Measurements from ENCODE around the gene LRRTM3. TPM values are rescaled to one million over a fixed set of nuclear protein-coding genes. Genes with fewer than 3 reads are reported as not detected.

LRRTM3 gene
- total RNA-seq, 2 experiments from 2014 or later, result not detected

- no peak overlapping the region for H3K4me3 Mint-ChIP-seq
- H3K36me3 Mint-ChIP-seq (ENCODE audit: low read depth), result no peaks in the 10 kb centered on the region
- H3K27me3 Mint-ChIP-seq, result no peaks in the 10 kb centered on the region
- H3K9me3 Mint-ChIP-seq, result no peaks in the 10 kb centered on the region
- no peak for DNase-seq
- no peak overlapping the region for H3K27ac Mint-ChIP-seq
- H3K4me1 Mint-ChIP-seq, result no peaks in the 10 kb centered on the region
- POLR2A ChIA-PET, result no interaction called here
- CTCF ChIA-PET, result no interaction called here
Measured at GRCh38 chr10:66951896-66952295, 26.1 kb downstream of the LRRTM3 start.

GRCh38 chr10:66958466-66958865 lies 32.6 kb downstream of the LRRTM3 start:
- H3K27ac Mint-ChIP-seq, result no peak overlapping the region
- no peaks in the 10 kb centered on the region for H3K4me1 Mint-ChIP-seq
- no peak overlapping the region for H3K4me3 Mint-ChIP-seq
- H3K9me3 Mint-ChIP-seq, result no peaks in the 10 kb centered on the region
- CTCF ChIA-PET, result no interaction called here
- POLR2A ChIA-PET, result interaction anchor here (0.6 kb wide), 2 partner anchors 8 to 190 kb away, joined by 3 to 8 read pairs; no protein-coding TSS in a partner anchor
- no peaks in the 10 kb centered on the region for H3K36me3 Mint-ChIP-seq (ENCODE audit: low read depth)
- DNase-seq, result no peak
- no peaks in the 10 kb centered on the region for H3K27me3 Mint-ChIP-seq

GRCh38 chr10:66964946-66965345 lies 39.1 kb downstream of the LRRTM3 start:
- no peaks in the 10 kb centered on the region for H3K9me3 Mint-ChIP-seq
- no peak for DNase-seq
- H3K4me3 Mint-ChIP-seq, result no peak overlapping the region
- H3K27ac Mint-ChIP-seq, result no peak overlapping the region
- no peaks in the 10 kb centered on the region for H3K36me3 Mint-ChIP-seq (ENCODE audit: low read depth)
- no peaks in the 10 kb centered on the region for H3K27me3 Mint-ChIP-seq
- no peaks in the 10 kb centered on the region for H3K4me1 Mint-ChIP-seq
- ChIA-PET POLR2A (no interaction called here), CTCF (interaction anchor here (0.7 kb wide), 1 partner anchor 575 kb away, joined by 3 read pairs; no protein-coding TSS in a partner anchor)

- POLR2A ChIA-PET, result no interaction called here
- Mint-ChIP-seq H3K4me3 (no peak overlapping the region), H3K9me3 (no peaks in the 10 kb centered on the region), H3K36me3 (ENCODE audit: low read depth) (no peaks in the 10 kb centered on the region), H3K27me3 (no peaks in the 10 kb centered on the region), H3K27ac (no peak overlapping the region), H3K4me1 (no peaks in the 10 kb centered on the region)
- CTCF ChIA-PET, result no interaction called here
- no peak for DNase-seq
Measured at GRCh38 chr10:66980246-66980815, 54.5 kb downstream of the LRRTM3 start.

GRCh38 chr10:66981361-66982052 lies 55.7 kb downstream of the LRRTM3 start:
- no peak overlapping the region for H3K4me3 Mint-ChIP-seq
- ChIA-PET POLR2A (no interaction called here), CTCF (no interaction called here)
- no peaks in the 10 kb centered on the region for H3K4me1 Mint-ChIP-seq
- no peak overlapping the region for H3K27ac Mint-ChIP-seq
- DNase-seq, result no peak
- H3K27me3 Mint-ChIP-seq, result no peaks in the 10 kb centered on the region
- no peaks in the 10 kb centered on the region for H3K9me3 Mint-ChIP-seq
- H3K36me3 Mint-ChIP-seq (ENCODE audit: low read depth), result no peaks in the 10 kb centered on the region

GRCh38 chr10:66982053-66982420 lies 56.2 kb downstream of the LRRTM3 start:
- H3K27ac Mint-ChIP-seq, result no peak overlapping the region

GRCh38 chr10:66982792-66983474 lies 57.1 kb downstream of the LRRTM3 start:
- Mint-ChIP-seq H3K9me3 (no peaks in the 10 kb centered on the region), H3K27ac (no peak overlapping the region), H3K36me3 (ENCODE audit: low read depth) (no peaks in the 10 kb centered on the region), H3K4me3 (no peak overlapping the region), H3K4me1 (no peaks in the 10 kb centered on the region), H3K27me3 (no peaks in the 10 kb centered on the region)
- POLR2A ChIA-PET, result no interaction called here
- no peak for DNase-seq
- CTCF ChIA-PET, result interaction anchor here (1.0 kb wide), 1 partner anchor 11 kb away, joined by 3 read pairs; no protein-coding TSS in a partner anchor

More at GRCh38 chr10:66982053-66982420, 56.2 kb downstream of the LRRTM3 start:
- no peak for DNase-seq
- Mint-ChIP-seq H3K36me3 (ENCODE audit: low read depth) (no peaks in the 10 kb centered on the region), H3K27me3 (no peaks in the 10 kb centered on the region), H3K4me1 (no peaks in the 10 kb centered on the region), H3K9me3 (no peaks in the 10 kb centered on the region), H3K4me3 (no peak overlapping the region)
- ChIA-PET POLR2A (no interaction called here), CTCF (no interaction called here)

- Mint-ChIP-seq H3K4me1 (no peaks in the 10 kb centered on the region), H3K36me3 (ENCODE audit: low read depth) (no peaks in the 10 kb centered on the region), H3K4me3 (no peak overlapping the region), H3K27ac (no peak overlapping the region), H3K9me3 (no peaks in the 10 kb centered on the region), H3K27me3 (no peaks in the 10 kb centered on the region)
- ChIA-PET POLR2A (no interaction called here), CTCF (interaction anchor here (1.0 kb wide), 1 partner anchor 11 kb away, joined by 3 read pairs; no protein-coding TSS in a partner anchor)
- DNase-seq, result no peak
Measured at GRCh38 chr10:66983475-66983818, 57.6 kb downstream of the LRRTM3 start.

- Mint-ChIP-seq H3K27me3 (no peaks in the 10 kb centered on the region), H3K27ac (no peak overlapping the region), H3K4me1 (no peaks in the 10 kb centered on the region), H3K4me3 (no peak overlapping the region), H3K36me3 (ENCODE audit: low read depth) (no peaks in the 10 kb centered on the region), H3K9me3 (no peaks in the 10 kb centered on the region)
- no peak for DNase-seq
- POLR2A ChIA-PET, result no interaction called here
- CTCF ChIA-PET, result no interaction called here
Measured at GRCh38 chr10:66990143-66990830, 64.5 kb downstream of the LRRTM3 start.

GRCh38 chr10:66996996-66997395 lies 71.2 kb downstream of the LRRTM3 start:
- Mint-ChIP-seq H3K9me3 (no peaks in the 10 kb centered on the region), H3K36me3 (ENCODE audit: low read depth) (no peaks in the 10 kb centered on the region), H3K4me3 (no peak overlapping the region), H3K27me3 (no peaks in the 10 kb centered on the region), H3K27ac (no peak overlapping the region), H3K4me1 (no peaks in the 10 kb centered on the region)
- POLR2A ChIA-PET, result no interaction called here
- DNase-seq, result no peak
- CTCF ChIA-PET, result no interaction called here

- H3K4me3 Mint-ChIP-seq, result no peak overlapping the region
- no peaks in the 10 kb centered on the region for H3K36me3 Mint-ChIP-seq (ENCODE audit: low read depth)
- ChIA-PET CTCF (no interaction called here), POLR2A (no interaction called here)
- no peaks in the 10 kb centered on the region for H3K4me1 Mint-ChIP-seq
- no peaks in the 10 kb centered on the region for H3K27me3 Mint-ChIP-seq
- H3K27ac Mint-ChIP-seq, result no peak overlapping the region
- no peaks in the 10 kb centered on the region for H3K9me3 Mint-ChIP-seq
- DNase-seq, result no peak
Measured at GRCh38 chr10:66999762-67000545, 74.1 kb downstream of the LRRTM3 start.

GRCh38 chr10:67004690-67005089 lies 78.9 kb downstream of the LRRTM3 start:
- H3K4me1 Mint-ChIP-seq, result no peaks in the 10 kb centered on the region
- H3K4me3 Mint-ChIP-seq, result no peak overlapping the region
- H3K9me3 Mint-ChIP-seq, result no peaks in the 10 kb centered on the region
- ChIA-PET CTCF (interaction anchor here (0.7 kb wide), 1 partner anchor 104 kb away, joined by 3 read pairs; no protein-coding TSS in a partner anchor), POLR2A (no interaction called here)
- no peak for DNase-seq
- H3K27me3 Mint-ChIP-seq, result no peaks in the 10 kb centered on the region
- no peak overlapping the region for H3K27ac Mint-ChIP-seq
- no peaks in the 10 kb centered on the region for H3K36me3 Mint-ChIP-seq (ENCODE audit: low read depth)

Measured in activated CD4-positive, alpha-beta T cell treated with anti-CD3 and anti-CD28 coated beads, Interleukin-2, amount 10 ng/mL, durations not matched to agents 7 days and 5 days (primary cell).